OCI-LY3 (cell line): ENCODE measurements around the gene GFRA1.

Source experiments
- CTCF ChIP-seq: fragments of 200-600, 300-600 bp; sonication (generic); IDR thresholded peaks from 2 replicates; pipeline ENCODE4 v1.5.1; 2014; ENCODE audit warnings: antibody characterized with exemption, low read length, low read depth
- EZH2phosphoT487 ChIP-seq: fragments of 200-600 bp; shearing (Covaris generic); IDR thresholded peaks from 2 replicates; pipeline ENCODE4 v1.6.1; 2018; ENCODE audit warnings: antibody characterized with exemption, mixed run types, low read depth

- no peak for TF ChIP-seq CTCF
- no peak for TF ChIP-seq EZH2phosphoT487
These were observed 145.9 kb downstream of the GFRA1 start for GRCh38 chr10:116126954-116127695.
